ENCODE data around the gene SPATA2L. TPM values are rescaled to one million over a fixed set of nuclear protein-coding genes. Genes with fewer than 3 reads are reported as not detected.

Gene SPATA2L, protein sequence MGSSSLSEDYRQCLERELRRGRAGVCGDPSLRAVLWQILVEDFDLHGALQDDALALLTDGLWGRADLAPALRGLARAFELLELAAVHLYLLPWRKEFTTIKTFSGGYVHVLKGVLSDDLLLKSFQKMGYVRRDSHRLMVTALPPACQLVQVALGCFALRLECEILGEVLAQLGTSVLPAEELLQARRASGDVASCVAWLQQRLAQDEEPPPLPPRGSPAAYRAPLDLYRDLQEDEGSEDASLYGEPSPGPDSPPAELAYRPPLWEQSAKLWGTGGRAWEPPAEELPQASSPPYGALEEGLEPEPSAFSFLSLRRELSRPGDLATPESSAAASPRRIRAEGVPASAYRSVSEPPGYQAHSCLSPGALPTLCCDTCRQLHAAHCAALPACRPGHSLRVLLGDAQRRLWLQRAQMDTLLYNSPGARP
- total RNA-seq: 8.9 and 13.6 TPM in 2 replicates

DNA sequence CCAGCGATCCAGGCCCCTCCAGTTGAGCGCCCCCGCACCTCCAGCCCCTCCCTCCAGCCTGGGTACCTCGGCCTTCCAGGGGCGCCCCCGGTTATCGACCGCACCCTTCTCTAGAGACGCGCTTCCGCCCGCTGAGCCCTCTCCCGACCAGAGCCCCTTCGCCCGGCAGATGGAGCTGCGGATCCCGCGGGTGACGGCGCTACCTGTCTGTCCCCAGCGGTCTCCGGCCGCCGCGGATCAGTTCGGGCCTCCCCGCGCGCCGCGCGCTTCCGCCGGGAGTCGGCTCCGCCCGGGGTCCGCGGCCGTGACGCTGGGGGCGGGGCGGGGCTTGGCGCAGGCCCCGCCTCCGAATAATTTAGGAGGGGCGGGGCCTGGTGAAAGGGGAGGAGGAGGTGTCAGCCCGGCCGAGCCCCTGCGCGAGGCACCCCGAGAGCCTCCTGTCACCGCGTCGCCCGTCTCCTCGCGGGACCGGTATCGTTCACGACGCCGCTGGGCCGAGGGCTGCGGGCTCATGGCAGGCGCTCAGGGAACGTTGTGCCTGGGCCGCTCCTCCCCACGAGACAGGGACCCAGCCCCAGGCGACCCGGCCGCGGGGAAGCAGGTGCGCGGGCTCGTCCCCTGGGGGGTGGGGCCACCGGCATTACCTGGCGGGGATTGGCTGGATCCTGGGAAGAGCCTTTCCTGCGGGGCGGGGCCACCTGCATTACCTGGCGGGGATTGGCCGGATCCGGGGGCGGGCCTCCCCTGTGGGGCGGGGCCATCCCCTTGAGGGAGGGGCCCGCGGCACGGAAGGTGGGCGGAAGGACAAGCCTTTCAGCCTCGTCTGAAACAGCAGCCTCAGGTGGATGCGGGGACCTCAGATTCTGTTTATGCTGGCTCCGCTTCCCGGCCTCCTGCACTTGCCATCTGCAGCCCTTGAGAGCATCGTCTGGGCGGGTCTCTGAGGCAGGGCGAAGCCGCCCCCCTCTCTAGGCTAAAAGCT lies at the start of gene SPATA2L:
SPATA2L (minus strand) TSS at position 281 of the 982 bp plus-strand sequence. CDS start 473 bp downstream, outside the sequence.

DNA sequence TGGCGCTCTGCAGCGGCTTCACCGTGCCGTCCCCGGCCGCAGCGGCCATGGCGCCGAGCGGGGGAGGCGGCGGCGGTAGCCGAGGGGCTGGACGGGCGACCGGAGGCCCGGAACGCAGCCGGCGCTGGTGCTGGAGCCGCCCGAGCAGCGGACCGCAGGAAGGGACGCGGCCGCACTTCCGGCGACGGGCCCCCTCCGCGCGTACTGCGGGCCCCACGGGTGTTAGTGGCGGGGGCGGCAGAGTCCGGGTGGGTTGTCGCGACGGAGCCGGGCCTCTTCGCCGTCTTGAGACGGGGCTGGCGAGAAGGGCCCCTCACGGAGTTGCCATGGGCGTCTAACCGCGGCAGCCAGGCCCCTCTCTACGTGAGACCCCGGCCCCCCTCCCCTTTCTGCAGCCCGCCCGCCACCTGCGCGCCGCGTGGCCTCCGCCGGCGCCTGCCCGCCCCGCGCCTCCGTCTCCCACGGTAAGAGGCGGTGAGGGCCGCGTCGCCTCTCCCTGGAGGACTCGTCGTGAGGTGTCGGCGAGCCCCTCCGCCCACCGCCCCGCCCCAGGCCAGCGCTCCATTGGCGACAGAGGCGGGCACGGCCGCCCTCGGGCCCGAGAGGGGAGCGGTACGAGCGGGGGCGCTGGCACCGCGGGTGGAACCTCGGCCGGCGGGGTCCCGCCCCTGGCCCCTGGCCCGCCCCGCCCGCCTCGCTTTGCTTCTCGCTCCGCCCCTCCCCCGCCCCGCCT lies 19.5 kb upstream of the SPATA2L start, which contains the start of the genes VPS9D1 and ZNF276:
VPS9D1 (minus strand) TSS at position 86 of the 733 bp plus-strand sequence; CDS start at position 49, 37 bp downstream.
ZNF276 (plus strand) TSS at position 725 of the 733 bp plus-strand sequence. CDS start 104 bp downstream, outside the sequence.

GRCh38 chr16:89686520-89687091 lies 14.9 kb downstream of the SPATA2L start, which contains the start of gene CDK10:
Gene CDK10 (plus strand): TSS chr16:89686689. CDS start chr16:89686711, 22 bp downstream.

DNA sequence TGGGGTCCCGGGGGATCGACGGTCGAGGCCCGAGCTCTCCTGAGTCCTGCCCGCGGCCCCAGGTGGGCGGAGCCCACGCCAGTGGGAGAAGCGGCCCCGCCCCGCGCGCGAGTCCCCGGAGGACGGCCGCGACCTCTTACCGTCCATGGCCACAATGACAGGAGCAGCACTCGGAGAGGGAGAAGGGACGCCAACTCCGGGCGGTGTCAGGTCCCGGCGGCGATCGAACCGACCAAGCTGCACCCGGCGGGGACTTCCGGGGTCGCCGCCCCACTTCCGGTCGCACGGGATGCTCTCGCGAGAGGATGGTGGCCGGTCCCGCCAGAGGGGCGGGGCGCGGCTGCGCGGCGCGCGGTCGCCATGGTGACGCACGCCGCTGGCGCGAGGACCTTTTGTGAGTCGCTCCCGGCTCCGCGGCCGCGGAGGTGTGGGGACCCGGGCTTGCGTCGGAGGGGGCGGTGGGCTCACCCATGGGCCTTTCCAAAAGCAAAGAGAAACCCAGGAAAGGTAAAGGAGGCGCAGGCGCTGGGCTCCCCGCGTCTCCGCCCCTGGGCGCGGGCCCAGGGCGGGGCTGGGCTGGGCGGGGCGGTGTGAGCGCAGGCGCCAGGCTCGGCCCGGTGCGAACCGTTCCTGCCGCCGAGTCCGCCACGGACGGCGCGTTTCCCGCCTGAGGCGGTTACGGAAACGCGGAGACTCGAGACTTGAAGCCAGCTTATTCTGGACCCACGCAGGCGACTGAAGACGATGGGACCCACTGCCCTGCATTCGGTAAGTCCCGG lies 43.9 kb downstream of the SPATA2L start, which contains the start of the genes CHMP1A and SPATA33:
CHMP1A (minus strand) TSS at position 267 of the 779 bp plus-strand sequence; CDS start at position 147, 120 bp downstream.
SPATA33 (plus strand) TSS at position 395 of the 779 bp plus-strand sequence; CDS start at position 471, 76 bp downstream.

Other genes starting within 250 kb of the SPATA2L start
- 49.4 and 65.8 TPM in 2 replicates for gene ANKRD11, start 211.1 kb downstream of the SPATA2L start, total RNA-seq
- gene SPG7, start 193.3 kb downstream of the SPATA2L start, total RNA-seq: 109 and 122 TPM in 2 replicates
- 2,119 and 2,522 TPM in 2 replicates for gene RPL13, start 141.0 kb downstream of the SPATA2L start, total RNA-seq
- 8.9 and 12.2 TPM in 2 replicates for gene CPNE7, start 125.9 kb downstream of the SPATA2L start, total RNA-seq
- gene DPEP1, start 88.1 kb downstream of the SPATA2L start, total RNA-seq: not detected in 2 replicates
- 75.3 and 94.5 TPM in 2 replicates for gene CHMP1A, start 44.0 kb downstream of the SPATA2L start, total RNA-seq
- 2.5 and 2.8 TPM in 2 replicates for gene SPATA33, start 43.9 kb downstream of the SPATA2L start, total RNA-seq
- gene CDK10, start 15.0 kb downstream of the SPATA2L start, total RNA-seq: 32.9 and 33.2 TPM in 2 replicates
- gene VPS9D1, start 19.2 kb upstream of the SPATA2L start, total RNA-seq: 7.7 and 9.2 TPM in 2 replicates
- gene ZNF276, start 19.8 kb upstream of the SPATA2L start, total RNA-seq: 13.2 and 14.9 TPM in 2 replicates
- gene FANCA, start 114.9 kb upstream of the SPATA2L start, total RNA-seq: 6.9 and 13.9 TPM in 2 replicates
- 0.62 and 0.79 TPM in 2 replicates for gene SPIRE2, start 126.8 kb upstream of the SPATA2L start, total RNA-seq
- 246 and 298 TPM in 2 replicates for gene TCF25, start 171.9 kb upstream of the SPATA2L start, total RNA-seq
- 7.2 and 8.6 TPM in 2 replicates for gene MC1R, start 217.2 kb upstream of the SPATA2L start, total RNA-seq
- 427 and 492 TPM in 2 replicates for gene TUBB3, start 221.6 kb upstream of the SPATA2L start, total RNA-seq
- 88.4 and 98.4 TPM in 2 replicates for gene DEF8, start 247.1 kb upstream of the SPATA2L start, total RNA-seq

Measured in aortic smooth muscle cell (primary cell).